Stimulated activated CD4-positive, alpha-beta T cell treated with anti-CD3 and anti-CD28 coated beads, TNF-alpha, amount 100 ng/mL, for 24 hours (primary cell): ENCODE measurements around the gene AIF1.

Source experiments
- DNase-seq, 3 experiments: peaks; one replicate each; pipeline ENCODE4 v3.0.0-alpha.2; 2020; ENCODE audit warnings: low read depth in 3 of 3

AIF1 gene

GRCh38 chr6:31620586-31621319, 5.7 kb downstream of the AIF1 start, which contains the start of gene PRRC2A:
Gene PRRC2A (plus strand): TSS chr6:31620715. CDS start chr6:31622790, 2,075 bp downstream.
- DNase-seq, result peak in 2 of 3 experiments; percentile 65 to 96

- DNase-seq, result no peak
Observed at GRCh38 chr6:31621320-31621939, 6.4 kb downstream of the AIF1 start.

DNA sequence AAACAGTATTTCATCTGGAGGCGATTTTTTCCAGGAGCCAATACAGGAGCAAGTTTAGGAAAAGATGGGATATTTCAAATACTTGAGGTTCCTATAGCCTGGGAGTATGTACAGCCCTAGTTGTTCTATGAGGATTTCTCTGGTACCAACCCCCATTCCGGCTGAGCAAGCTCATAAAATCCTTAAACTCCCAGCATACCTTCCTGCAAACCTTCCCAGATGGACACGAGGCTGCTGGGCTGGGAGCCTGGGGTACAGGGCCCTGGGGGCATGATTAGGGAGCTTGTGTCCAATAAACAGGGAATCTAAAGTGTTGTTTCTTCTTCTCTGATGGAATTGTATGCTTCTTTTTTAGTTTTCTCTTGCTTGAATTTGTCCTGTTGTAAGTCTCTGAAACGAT, 7.0 kb downstream of the AIF1 start:
- no peak for DNase-seq

- DNase-seq, result no peak
Observed at GRCh38 chr6:31622684-31623091, 7.7 kb downstream of the AIF1 start.

DNA sequence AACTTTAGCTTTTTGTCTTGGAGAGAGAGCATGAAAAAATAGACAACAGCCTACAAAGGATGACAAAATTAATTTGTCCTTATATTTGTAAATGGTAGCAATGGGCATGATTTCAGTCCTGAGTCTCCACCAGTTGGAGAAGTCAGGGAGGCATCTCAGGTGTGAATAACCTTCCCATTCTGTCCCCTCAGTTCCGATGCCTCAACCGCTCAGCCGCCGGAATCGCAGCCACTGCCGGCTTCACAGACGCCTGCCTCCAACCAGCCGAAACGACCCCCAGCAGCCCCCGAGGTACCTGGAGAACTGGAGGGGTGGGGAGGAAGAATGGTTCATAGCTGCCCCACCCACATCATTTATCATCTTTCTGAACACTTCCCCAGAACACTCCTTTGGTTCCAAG, 9.0 kb downstream of the AIF1 start:
- DNase-seq, result no peak

GRCh38 chr6:31626952-31627351, 11.9 kb downstream of the AIF1 start:
- no peak for DNase-seq

- no peak for DNase-seq
Observed at GRCh38 chr6:31627690-31628287, 12.8 kb downstream of the AIF1 start.

DNA sequence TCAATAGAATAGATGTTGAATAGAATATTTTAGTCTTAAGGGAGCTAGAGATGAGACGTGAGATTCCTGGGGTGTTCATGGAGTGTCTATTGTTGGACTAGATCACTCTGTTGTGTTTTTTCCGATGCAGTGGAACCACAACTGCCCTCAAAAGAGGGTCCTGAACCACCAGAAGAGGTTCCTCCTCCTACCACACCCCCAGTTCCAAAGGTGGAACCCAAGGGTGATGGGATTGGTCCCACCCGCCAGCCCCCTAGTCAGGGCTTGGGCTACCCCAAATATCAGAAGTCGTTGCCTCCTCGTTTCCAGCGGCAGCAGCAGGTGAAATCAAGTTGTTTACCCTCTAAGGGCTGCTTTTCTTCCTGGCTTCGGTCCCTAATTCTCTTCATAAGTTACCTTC, 14.0 kb downstream of the AIF1 start:
- no peak for DNase-seq

DNA sequence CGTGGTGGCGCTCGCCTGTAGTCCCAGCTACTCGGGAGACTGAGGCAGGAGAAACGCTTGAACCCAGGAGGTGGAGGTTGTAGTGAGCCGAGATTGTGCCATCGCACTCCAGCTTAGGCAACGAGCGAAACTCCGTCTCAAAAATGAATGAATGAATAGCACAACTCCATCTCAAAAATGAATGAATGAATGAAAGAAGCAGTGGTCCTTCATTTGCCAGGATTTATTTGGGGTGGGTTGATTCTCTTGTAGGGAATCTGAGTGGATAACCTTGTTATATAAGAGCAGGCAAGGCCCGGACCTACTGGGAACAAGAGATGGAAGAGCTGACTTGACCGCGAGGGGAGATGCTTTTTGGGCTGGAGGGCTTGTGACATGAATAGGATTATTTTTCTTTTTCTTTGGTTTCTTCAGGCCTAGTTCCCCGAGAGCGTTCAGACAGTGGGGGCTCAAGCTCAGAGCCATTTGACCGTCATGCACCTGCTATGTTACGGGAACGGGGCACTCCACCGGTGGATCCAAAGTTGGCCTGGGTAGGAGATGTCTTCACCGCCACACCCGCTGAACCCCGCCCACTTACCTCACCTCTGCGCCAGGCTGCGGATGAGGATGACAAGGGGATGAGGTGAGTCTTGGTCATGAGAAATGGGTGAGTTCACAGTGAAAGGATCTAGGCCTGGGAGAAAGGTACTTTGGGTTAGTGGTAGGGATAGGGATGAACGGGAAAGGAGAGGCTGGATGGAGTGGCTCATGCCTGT, 15.3 kb downstream of the AIF1 start:
- DNase-seq, result no peak

GRCh38 chr6:31631209-31631608, 16.2 kb downstream of the AIF1 start:
- DNase-seq, result no peak

DNA sequence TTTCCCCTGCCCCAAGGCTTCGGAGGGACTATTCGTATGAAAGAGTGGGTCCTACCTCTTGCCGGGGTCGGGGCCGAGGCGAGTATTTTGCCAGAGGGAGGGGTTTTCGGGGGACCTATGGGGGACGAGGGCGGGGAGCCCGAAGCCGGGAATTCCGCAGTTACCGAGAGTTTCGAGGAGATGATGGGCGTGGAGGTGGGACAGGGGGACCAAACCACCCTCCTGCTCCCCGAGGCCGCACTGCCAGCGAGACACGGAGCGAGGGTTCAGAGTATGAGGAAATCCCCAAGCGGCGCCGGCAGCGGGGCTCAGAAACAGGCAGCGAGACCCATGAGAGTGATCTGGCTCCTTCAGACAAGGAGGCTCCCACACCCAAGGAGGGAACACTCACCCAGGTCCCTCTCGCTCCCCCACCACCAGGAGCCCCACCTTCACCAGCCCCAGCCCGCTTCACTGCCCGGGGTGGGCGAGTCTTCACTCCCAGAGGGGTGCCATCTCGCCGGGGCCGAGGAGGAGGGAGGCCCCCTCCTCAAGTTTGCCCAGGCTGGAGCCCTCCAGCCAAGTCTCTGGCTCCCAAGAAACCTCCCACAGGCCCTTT, 16.7 kb downstream of the AIF1 start:
- no peak for DNase-seq

GRCh38 chr6:31632279-31632946, 17.4 kb downstream of the AIF1 start:
- DNase-seq, result no peak

DNA sequence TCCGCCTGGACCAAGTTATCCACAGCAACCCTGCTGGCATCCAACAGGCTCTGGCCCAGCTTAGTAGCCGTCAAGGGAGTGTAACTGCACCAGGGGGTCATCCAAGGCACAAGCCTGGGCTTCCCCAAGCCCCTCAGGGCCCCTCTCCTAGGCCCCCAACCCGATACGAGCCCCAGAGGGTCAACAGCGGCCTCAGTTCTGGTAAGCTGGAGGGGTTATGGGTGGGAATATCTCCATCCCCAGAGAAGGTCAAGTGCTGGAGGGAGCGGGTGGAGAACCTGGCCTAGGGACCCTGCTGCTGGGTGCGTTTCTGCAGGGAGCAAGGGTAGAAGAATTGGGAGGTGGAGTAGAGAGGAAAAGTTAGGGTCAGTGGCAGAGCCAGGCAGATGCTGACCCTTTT, 18.4 kb downstream of the AIF1 start:
- DNase-seq, result no peak

DNA sequence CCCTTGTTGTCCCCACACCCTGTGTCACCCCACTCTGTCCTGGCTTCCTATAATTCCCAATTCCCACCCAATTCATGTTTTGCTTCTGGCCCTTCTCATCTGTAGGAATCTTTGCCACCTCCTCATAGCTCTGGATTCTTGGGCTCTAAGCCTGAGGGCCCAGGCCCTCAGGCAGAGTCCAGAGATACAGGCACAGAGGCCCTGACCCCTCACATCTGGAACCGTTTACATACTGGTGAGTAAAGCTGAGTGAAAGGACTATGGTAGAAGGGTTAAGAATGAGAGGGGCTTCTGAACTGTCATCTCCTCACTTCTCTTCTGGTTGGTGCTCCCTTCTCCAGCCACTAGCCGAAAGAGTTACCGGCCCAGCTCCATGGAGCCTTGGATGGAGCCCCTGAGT, 19.1 kb downstream of the AIF1 start:
- DNase-seq, result no peak

DNA sequence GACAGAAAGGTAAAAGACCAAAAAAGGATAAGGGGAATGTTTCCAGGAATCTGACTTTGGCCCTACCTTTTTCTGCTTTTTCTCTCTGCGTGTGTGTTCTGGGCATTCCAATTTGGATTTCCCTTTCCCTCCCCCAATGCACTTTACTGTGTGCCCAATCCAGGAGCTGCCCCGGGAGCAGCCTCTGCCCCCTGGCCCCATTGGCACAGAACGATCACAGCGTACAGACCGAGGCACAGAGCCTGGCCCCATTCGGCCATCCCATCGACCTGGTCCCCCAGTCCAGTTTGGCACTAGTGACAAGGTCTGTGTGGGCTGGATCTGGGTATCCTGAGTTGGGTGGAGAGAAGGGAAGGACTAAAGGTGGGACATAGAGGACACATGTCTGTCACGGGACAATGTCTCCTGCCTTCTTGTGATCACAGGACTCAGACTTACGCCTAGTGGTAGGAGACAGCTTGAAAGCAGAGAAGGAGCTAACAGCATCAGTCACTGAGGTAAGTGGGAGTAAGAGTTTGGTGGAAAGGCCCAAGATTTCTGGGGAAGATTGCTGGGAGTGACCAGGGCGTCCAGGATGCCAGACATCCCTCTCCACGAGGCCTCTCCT, 20.0 kb downstream of the AIF1 start:
- no peak for DNase-seq

DNA sequence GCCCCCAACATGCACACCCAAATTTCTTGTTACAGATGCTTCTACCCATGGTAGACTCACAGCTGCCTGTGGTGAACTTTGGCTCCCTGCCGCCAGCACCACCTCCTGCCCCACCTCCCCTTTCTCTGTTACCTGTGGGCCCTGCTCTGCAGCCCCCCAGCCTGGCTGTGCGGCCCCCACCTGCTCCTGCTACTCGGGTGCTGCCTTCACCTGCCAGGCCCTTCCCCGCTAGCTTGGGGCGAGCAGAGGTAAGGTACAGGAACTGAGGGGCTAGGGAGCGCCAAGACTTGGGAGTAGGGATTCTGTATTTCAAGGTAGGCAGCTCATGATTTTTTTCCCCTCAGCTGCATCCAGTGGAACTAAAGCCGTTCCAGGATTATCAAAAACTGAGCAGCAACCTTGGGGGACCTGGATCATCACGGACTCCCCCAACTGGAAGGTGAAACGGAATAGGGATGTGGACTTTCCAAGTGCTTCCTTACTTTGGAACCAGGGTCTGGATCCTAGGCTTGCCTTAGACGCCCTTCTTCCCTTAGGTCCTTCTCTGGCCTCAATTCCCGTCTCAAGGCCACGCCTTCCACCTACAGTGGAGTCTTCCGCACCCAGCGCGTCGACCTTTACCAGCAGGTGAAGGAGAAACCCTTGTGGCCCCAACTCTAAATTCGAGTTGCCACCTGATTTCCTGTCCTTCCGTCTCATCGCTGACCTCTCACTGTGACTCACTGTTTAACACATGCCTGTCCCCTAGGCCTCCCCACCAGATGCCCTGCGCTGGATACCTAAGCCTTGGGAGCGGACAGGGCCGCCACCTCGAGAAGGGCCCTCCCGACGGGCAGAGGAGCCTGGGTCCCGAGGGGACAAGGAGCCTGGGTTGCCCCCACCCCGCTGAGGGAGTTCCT, 21.9 kb downstream of the AIF1 start:
- no peak for DNase-seq

DNA sequence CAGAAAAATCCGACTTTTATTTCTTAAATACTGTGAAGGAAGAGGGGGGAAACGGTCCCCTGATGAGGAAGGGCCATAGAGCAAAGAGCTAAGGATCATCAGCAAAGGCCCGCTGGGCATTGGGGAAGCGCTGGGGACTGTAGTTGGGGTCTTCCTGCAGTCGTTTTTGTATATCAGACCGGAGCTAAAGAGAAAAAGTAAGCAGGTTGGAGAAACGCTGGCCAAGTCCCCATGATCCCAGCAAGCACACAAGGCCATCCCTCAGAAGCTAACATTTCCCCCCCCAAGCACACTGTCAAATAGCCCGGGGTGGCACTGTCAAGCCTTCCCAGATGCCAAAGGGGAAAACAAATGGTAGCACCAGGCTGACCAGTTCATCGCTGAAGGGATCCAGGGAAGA, 24.0 kb downstream of the AIF1 start:
- no peak for DNase-seq

DNA sequence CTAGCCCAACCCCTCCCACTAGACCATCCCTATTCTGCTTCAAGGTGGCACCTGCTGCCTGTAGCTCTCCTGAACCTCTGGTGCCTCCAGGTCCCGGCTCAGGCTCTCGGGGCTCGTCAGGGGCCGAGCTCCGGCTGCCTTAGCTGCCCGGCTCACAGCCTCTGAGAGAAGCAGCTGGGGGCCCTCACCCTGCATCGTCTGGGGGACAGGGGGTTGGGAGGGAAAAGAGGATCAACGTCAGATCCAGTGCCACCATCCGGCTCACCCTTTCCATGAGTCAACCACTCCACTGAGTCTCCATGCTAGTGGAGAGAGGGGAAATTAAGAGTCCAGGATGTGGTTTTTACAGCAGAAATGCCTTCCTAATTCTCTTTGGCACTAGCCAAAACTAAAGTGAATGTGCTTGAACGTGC, 24.4 kb downstream of the AIF1 start:
- DNase-seq, result peak in 1 of 3 experiments; percentile 40

GRCh38 chr6:31640612-31641011, 25.6 kb downstream of the AIF1 start:
- no peak for DNase-seq

DNA sequence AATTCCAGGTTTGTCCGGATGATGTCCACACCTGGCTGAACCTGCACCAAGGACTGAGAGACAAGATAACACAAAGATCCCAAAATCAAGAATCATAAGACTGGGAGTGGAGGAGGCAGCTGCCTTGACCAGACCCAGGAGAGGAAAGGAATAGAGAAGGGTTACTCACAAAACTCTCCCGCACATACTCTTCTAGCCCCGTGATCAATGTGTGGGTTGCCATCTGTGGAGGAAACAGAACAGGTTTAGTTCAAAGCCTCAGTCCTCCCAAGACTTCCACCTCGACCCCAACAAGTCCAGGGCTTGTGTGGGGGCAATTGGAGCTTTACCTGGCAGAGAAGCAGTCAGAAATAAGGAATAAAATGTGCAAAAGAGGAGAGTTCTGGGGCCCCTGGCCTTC, 26.3 kb downstream of the AIF1 start:
- DNase-seq, result no peak
